Lower leg skin (tissue), 3 donors: Measurements from ENCODE around the gene FNDC3B.

ENCODE experiments used
- POLR2A ChIP-seq, 2 donors: fragments of 450-650 bp; IDR thresholded peaks; one replicate each; pipeline ENCODE4 v1.6.1; 2016 to 2017; ENCODE audit warnings: antibody characterized with exemption in 2 of 2, mild to moderate bottlenecking in 1 of 2, moderate library complexity in 1 of 2
- TF ChIP-seq, protein P1 (sequence below), 3 donors: fragments of 450-650 bp; IDR thresholded peaks; one replicate each; pipeline ENCODE4 v1.5.1; 2016; ENCODE audit warnings: antibody characterized with exemption in 3 of 3, mild to moderate bottlenecking in 3 of 3, moderate library complexity in 2 of 3

GRCh38 chr3:172296248-172296974, 257.0 kb downstream of the FNDC3B start:
- TF ChIP-seq, protein P1, sequence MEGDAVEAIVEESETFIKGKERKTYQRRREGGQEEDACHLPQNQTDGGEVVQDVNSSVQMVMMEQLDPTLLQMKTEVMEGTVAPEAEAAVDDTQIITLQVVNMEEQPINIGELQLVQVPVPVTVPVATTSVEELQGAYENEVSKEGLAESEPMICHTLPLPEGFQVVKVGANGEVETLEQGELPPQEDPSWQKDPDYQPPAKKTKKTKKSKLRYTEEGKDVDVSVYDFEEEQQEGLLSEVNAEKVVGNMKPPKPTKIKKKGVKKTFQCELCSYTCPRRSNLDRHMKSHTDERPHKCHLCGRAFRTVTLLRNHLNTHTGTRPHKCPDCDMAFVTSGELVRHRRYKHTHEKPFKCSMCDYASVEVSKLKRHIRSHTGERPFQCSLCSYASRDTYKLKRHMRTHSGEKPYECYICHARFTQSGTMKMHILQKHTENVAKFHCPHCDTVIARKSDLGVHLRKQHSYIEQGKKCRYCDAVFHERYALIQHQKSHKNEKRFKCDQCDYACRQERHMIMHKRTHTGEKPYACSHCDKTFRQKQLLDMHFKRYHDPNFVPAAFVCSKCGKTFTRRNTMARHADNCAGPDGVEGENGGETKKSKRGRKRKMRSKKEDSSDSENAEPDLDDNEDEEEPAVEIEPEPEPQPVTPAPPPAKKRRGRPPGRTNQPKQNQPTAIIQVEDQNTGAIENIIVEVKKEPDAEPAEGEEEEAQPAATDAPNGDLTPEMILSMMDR (IDR thresholded peaks at IDR 0.05), result no peak
- no peak for TF ChIP-seq POLR2A (IDR thresholded peaks at IDR 0.05)
